IMR-90 (cell line): ENCODE results near the gene OXSM. TPM values are rescaled to one million over a fixed set of nuclear protein-coding genes. Genes with fewer than 3 reads are reported as not detected.

Source experiments
- ATAC-seq: fragments of 200-7000 bp; cut with Tn5 transposase; 2 replicates; pipeline ENCODE4 v1.9.1; 2020; ENCODE audit warnings: low read depth, mild to moderate bottlenecking, moderate library complexity
- BruUV-seq: library from RNA; stranded (reverse); fragments of 400-500 nt; replicated peaks from 2 replicates; lab custom pipeline; 2021; lab: Mats Ljungman, UMichigan
- CTCF ChIA-PET: fragments of 300-600 bp; formaldehyde crosslinking; extraction: SDS; loops from one replicate; lab custom pipeline; 2021; ENCODE audit warnings: antibody characterized with exemption; lab: Yijun Ruan, JAX
- POLR2A ChIA-PET: fragments of 300-600 bp; sonication (Branson Sonifier 250); formaldehyde crosslinking; loops from one replicate; lab custom pipeline; 2022; ENCODE audit warnings: antibody characterized with exemption; ENCODE audit not compliant: unreplicated experiment; lab: Charles Lee
- DNase-seq: peaks from one replicate; pipeline ENCODE4 v3.0.0; 2013
- H2AFZ ChIP-seq: replicated peaks from 2 replicates; pipeline ENCODE3; 2013; ENCODE audit warnings: low read length, mild to moderate bottlenecking; ENCODE audit not compliant: poor library complexity
- H2AK5ac ChIP-seq: 2 replicates; pipeline ENCODE4 v1.6.1; 2013; ENCODE audit warnings: low read depth, low read length, inconsistent platforms
- H2AK9ac ChIP-seq: replicated peaks from 2 replicates; pipeline ENCODE3; 2013; ENCODE audit warnings: mild to moderate bottlenecking, low read depth, low read length, moderate library complexity; ENCODE audit not compliant: poor library complexity
- H2BK120ac ChIP-seq: 2 replicates; pipeline ENCODE4 v1.6.1; 2013; ENCODE audit warnings: low read depth, low read length, inconsistent platforms
- H2BK15ac ChIP-seq: 3 replicates; pipeline ENCODE4 v1.6.1; 2013; ENCODE audit warnings: low read depth, low read length, inconsistent platforms
- H2BK20ac ChIP-seq: 2 replicates; pipeline ENCODE4 v1.6.1; 2013; ENCODE audit warnings: low read depth, mild to moderate bottlenecking, inconsistent platforms, low read length, moderate library complexity
- H2BK5ac ChIP-seq: 2 replicates; pipeline ENCODE4 v1.6.1; 2013; ENCODE audit warnings: mild to moderate bottlenecking, low read depth, low read length, inconsistent platforms; ENCODE audit not compliant: poor library complexity, severe bottlenecking
- H3K14ac ChIP-seq: replicated peaks from 2 replicates; pipeline ENCODE4 v1.6.1; 2013; ENCODE audit warnings: low read depth, low read length, inconsistent platforms
- H3K18ac ChIP-seq: 2 replicates; pipeline ENCODE4 v1.6.1; 2013; ENCODE audit warnings: low read depth, low read length, control low read depth
- H3K23ac ChIP-seq: 2 replicates; pipeline ENCODE4 v1.6.1; 2013; ENCODE audit warnings: low read depth, low read length, inconsistent platforms
- H3K27ac ChIP-seq: 2 replicates; pipeline ENCODE4 v1.5.1; 2013; ENCODE audit warnings: mild to moderate bottlenecking, control low read depth, low read length; ENCODE audit not compliant: insufficient read depth
- H3K27me3 ChIP-seq: 2 replicates; pipeline ENCODE4 v1.6.1; 2013; ENCODE audit warnings: low read length; ENCODE audit not compliant: control insufficient read depth, insufficient read depth
- H3K36me3 ChIP-seq: 2 replicates; pipeline ENCODE4 v1.6.1; 2013; ENCODE audit warnings: low read length, mixed read lengths; ENCODE audit not compliant: control insufficient read depth, insufficient read depth
- H3K4ac ChIP-seq: 2 replicates; pipeline ENCODE4 v1.6.1; 2013; ENCODE audit warnings: low read depth, low read length, inconsistent platforms
- H3K4me1 ChIP-seq: 2 replicates; pipeline ENCODE4 v1.6.1; 2013; ENCODE audit warnings: low read length, mixed read lengths; ENCODE audit not compliant: control insufficient read depth, insufficient read depth
- H3K4me2 ChIP-seq: 2 replicates; pipeline ENCODE4 v1.6.1; 2013; ENCODE audit warnings: low read depth, mild to moderate bottlenecking, control low read depth, low read length, moderate library complexity
- H3K4me3 ChIP-seq: 2 replicates; pipeline ENCODE4 v1.5.1; 2013; ENCODE audit warnings: low read depth, mild to moderate bottlenecking, control low read depth, low read length, moderate library complexity; ENCODE audit not compliant: insufficient read depth
- H3K56ac ChIP-seq: 2 replicates; pipeline ENCODE4 v1.6.1; 2013; ENCODE audit warnings: low read length, inconsistent platforms; ENCODE audit not compliant: insufficient read depth; ENCODE audit errors: extremely low read depth
- H3K79me1 ChIP-seq, 2 experiments: 2 replicates each; pipeline ENCODE4 v1.6.1; 2013; ENCODE audit warnings: low read length in 2 of 2, inconsistent platforms in 1 of 2, low read depth in 1 of 2
- H3K9ac ChIP-seq: 2 replicates; pipeline ENCODE4 v1.6.1; 2013; ENCODE audit warnings: low read depth, low read length, control low read depth
- H3K9me1 ChIP-seq: 2 replicates; pipeline ENCODE4 v1.6.1; 2013; ENCODE audit warnings: low read length, inconsistent platforms; ENCODE audit not compliant: insufficient read depth
- H3K9me3 ChIP-seq: 2 replicates; pipeline ENCODE4 v1.6.1; 2013; ENCODE audit warnings: low read length; ENCODE audit not compliant: control insufficient read depth, insufficient read depth
- H4K20me1 ChIP-seq: 2 replicates; pipeline ENCODE4 v1.6.1; 2013; ENCODE audit warnings: low read length, inconsistent platforms; ENCODE audit not compliant: insufficient read depth
- H4K5ac ChIP-seq: 2 replicates; pipeline ENCODE4 v1.6.1; 2013; ENCODE audit warnings: mild to moderate bottlenecking, low read depth, low read length, control low read depth
- H4K8ac ChIP-seq, 2 experiments: 2 replicates each; pipeline ENCODE4 v1.6.1; 2013; ENCODE audit warnings: low read depth in 2 of 2, low read length in 2 of 2, control low read depth in 1 of 2, inconsistent platforms in 1 of 2
- H4K91ac ChIP-seq: 2 replicates; pipeline ENCODE4 v1.6.1; 2013; ENCODE audit warnings: low read depth, low read length, inconsistent platforms; ENCODE audit not compliant: insufficient read depth
- BHLHE40 ChIP-seq: fragments of 150-350 bp; IDR thresholded peaks from 2 replicates; pipeline ENCODE4 v1.6.1; 2016; ENCODE audit warnings: mild to moderate bottlenecking, low read depth, low read length
- CEBPB ChIP-seq: IDR thresholded peaks from 2 replicates; pipeline ENCODE4 v1.6.1; 2012; ENCODE audit warnings: low read depth, low read length, improper control_type of control experiment
- CHD1 ChIP-seq: IDR thresholded peaks from 2 replicates; pipeline ENCODE4 v1.6.1; 2012; ENCODE audit warnings: low read depth, low read length, improper control_type of control experiment
- CTCF ChIP-seq: conservative IDR thresholded peaks from 2 replicates; pipeline ENCODE4 v1.5.1; 2012; ENCODE audit warnings: mild to moderate bottlenecking, low read depth, low read length, improper control_type of control experiment
- ELK1 ChIP-seq: fragments of 150-350 bp; IDR thresholded peaks from 2 replicates; pipeline ENCODE4 v1.6.1; 2016; ENCODE audit warnings: low read depth, mild to moderate bottlenecking, low read length, moderate library complexity, borderline replicate concordance
- FOS ChIP-seq: fragments of 150-350 bp; IDR thresholded peaks from 2 replicates; pipeline ENCODE4 v1.6.1; 2016; ENCODE audit warnings: low read depth, low read length
- MAFK ChIP-seq: IDR thresholded peaks from 2 replicates; pipeline ENCODE4 v1.6.1; 2012; ENCODE audit warnings: low read depth, low read length, improper control_type of control experiment
- MAZ ChIP-seq: IDR thresholded peaks from 2 replicates; pipeline ENCODE4 v1.6.1; 2012; ENCODE audit warnings: low read depth, mild to moderate bottlenecking, low read length, improper control_type of control experiment, moderate library complexity, borderline replicate concordance
- MXI1 ChIP-seq: IDR thresholded peaks from 2 replicates; pipeline ENCODE4 v1.6.1; 2012; ENCODE audit warnings: low read depth, mild to moderate bottlenecking, low read length, moderate library complexity, borderline replicate concordance
- NFE2L2 ChIP-seq: fragments of 150-350 bp; IDR thresholded peaks from 2 replicates; pipeline ENCODE4 v1.6.1; 2016; ENCODE audit warnings: low read depth, mild to moderate bottlenecking, low read length
- POLR2A ChIP-seq: IDR thresholded peaks from 2 replicates; pipeline ENCODE4 v1.6.1; 2012; ENCODE audit warnings: mild to moderate bottlenecking, low read depth, low read length
- RAD21 ChIP-seq: IDR thresholded peaks from 2 replicates; pipeline ENCODE4 v1.6.1; 2012; ENCODE audit warnings: low read length, improper control_type of control experiment
- RCOR1 ChIP-seq: IDR thresholded peaks from 2 replicates; pipeline ENCODE4 v1.6.1; 2012; ENCODE audit warnings: mild to moderate bottlenecking, low read length, improper control_type of control experiment; ENCODE audit not compliant: insufficient replicate concordance
- RFX5 ChIP-seq: IDR thresholded peaks from 2 replicates; pipeline ENCODE4 v1.8.0; 2012; ENCODE audit warnings: low read depth, mild to moderate bottlenecking, low read length, moderate library complexity
- SMC3 ChIP-seq: fragments of 150-350 bp; IDR thresholded peaks from 2 replicates; pipeline ENCODE4 v1.6.1; 2016; ENCODE audit warnings: low read depth, mild to moderate bottlenecking, antibody characterized with exemption, low read length, moderate library complexity
- WGBS, 2 experiments: methylation state at CpG; one replicate each; pipeline versions ENCODE4 v1.1.5 to v1.1.7; 2013; ENCODE audit warnings: missing lambda C conversion rate in 2 of 2; ENCODE audit not compliant: insufficient read length in 1 of 2; ENCODE audit errors: extremely low coverage in 2 of 2; 5-methylcytosine and 5-hydroxymethylcytosine counted together
- dilution Hi-C: fragments of 300-500 bp; cut with HindIII; formaldehyde crosslinking; loops from one replicate; pipeline ENCODE4 v1.14.3; 2018; ENCODE audit warnings: low sequenced_read_pairs; ENCODE audit not compliant: unreplicated experiment
- in situ Hi-C: fragments of 300-500 bp; cut with MboI; formaldehyde crosslinking; loops from 3 replicates; pipeline ENCODE4 v1.14.3; 2019; ENCODE audit warnings: low sequenced_read_pairs, inconsistent platforms, mixed read lengths
- intact Hi-C: fragments of 100-400 bp; cut with micrococcal nuclease; formaldehyde crosslinking; loops from 2 replicates; pipeline ENCODE4 v1.10.0; 2022
- polyA plus RNA-seq, 3 experiments: library from polyadenylated mRNA; depleted of rRNA; stranded (reverse); fragments of >200 nt; gene quantifications; 2 replicates each; pipeline ENCODE4 v1.2.3, GENCODE V29; 2012; ENCODE audit warnings: low replicate concordance in 1 of 3
- total RNA-seq: library from RNA; depleted of rRNA; stranded (reverse); fragments of >200 nt; gene quantifications from 2 replicates; pipeline ENCODE4 v1.2.3, GENCODE V29; 2012
- TF ChIP-seq, protein P1 (sequence below): fragments of 150-350 bp; IDR thresholded peaks from 2 replicates; pipeline ENCODE4 v1.6.1; 2017; ENCODE audit warnings: mild to moderate bottlenecking, antibody characterized with exemption, low read length, low read depth

The OXSM gene
- total and polyA plus RNA-seq, 2 of the 4 experiments (the other 2 are of a cell fraction): 11.4 to 15.4 TPM

GRCh38 chr3:25817638-25818037, 27.7 kb downstream of the OXSM start:
- Histone ChIP-seq H4K20me1 (peaks cover 4% of the 10 kb centered on the region; the same call in 1 of the 2 replicates), H2BK120ac (no peak overlapping the region), H3K9me1 (no peaks in the 10 kb centered on the region), H3K4me2 (no peak overlapping the region), H3K23ac (no peak overlapping the region), H2AFZ (no peak overlapping the region), H3K9ac (no peak overlapping the region), H3K4me1 (no peaks in the 10 kb centered on the region), H3K14ac (no peak overlapping the region), H2AK5ac (no peak overlapping the region), H2BK5ac (no peak overlapping the region), H4K91ac (no peak overlapping the region), H3K18ac (no peak overlapping the region), H4K8ac (no peak overlapping the region), H3K56ac (no peak overlapping the region), H3K27ac (no peak overlapping the region), H2BK15ac (no peak overlapping the region), H2AK9ac (no peak overlapping the region), H3K36me3 (no peaks in the 10 kb centered on the region), H3K9me3 (0 out of 2 replicates have a peak, but pooled peaks cover 2% of the 10 kb centered on the region), H3K4ac (no peak overlapping the region), H2BK20ac (no peak overlapping the region), H3K27me3 (peaks cover 4% of the 10 kb centered on the region), H3K79me1 (no peaks in the 10 kb centered on the region), H3K4me3 (no peak overlapping the region), H4K5ac (no peak overlapping the region)
- BruUV-seq: no TSS peak
- no peak for TF ChIP-seq MXI1
- no peak for TF ChIP-seq RFX5
- TF ChIP-seq SMC3: no peak
- TF ChIP-seq CEBPB: no peak
- no peak for TF ChIP-seq MAFK
- no peak for TF ChIP-seq ELK1
- no peak for TF ChIP-seq POLR2A
- no peak for TF ChIP-seq RAD21
- TF ChIP-seq, protein P1, sequence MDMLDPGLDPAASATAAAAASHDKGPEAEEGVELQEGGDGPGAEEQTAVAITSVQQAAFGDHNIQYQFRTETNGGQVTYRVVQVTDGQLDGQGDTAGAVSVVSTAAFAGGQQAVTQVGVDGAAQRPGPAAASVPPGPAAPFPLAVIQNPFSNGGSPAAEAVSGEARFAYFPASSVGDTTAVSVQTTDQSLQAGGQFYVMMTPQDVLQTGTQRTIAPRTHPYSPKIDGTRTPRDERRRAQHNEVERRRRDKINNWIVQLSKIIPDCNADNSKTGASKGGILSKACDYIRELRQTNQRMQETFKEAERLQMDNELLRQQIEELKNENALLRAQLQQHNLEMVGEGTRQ: no peak
- TF ChIP-seq CHD1: no peak
- TF ChIP-seq FOS: no peak
- no peak for TF ChIP-seq NFE2L2
- TF ChIP-seq MAZ: no peak
- TF ChIP-seq CTCF: no peak
- TF ChIP-seq RCOR1: no peak
- no peak for TF ChIP-seq BHLHE40
- dilution Hi-C loops: no loop called here
- intact Hi-C loops: no loop called here
- POLR2A ChIA-PET: no interaction called here
- in situ Hi-C loops: no loop called here
- DNase-seq: no peak
- CTCF ChIA-PET: no interaction called here
- ATAC-seq: no peak
- no CpG with 5 or more reads among the region's 1 CpG for WGBS, 2 experiments
